NB4 (cell line): ENCODE data around the gene SGCA.

Source experiments
- CTCF ChIP-seq: IDR thresholded peaks from one replicate; pipeline ENCODE4 v1.5.1; 2012; ENCODE audit warnings: low read depth, low read length
- MAX ChIP-seq: IDR thresholded peaks from 2 replicates; pipeline ENCODE4 v1.6.1; 2011; ENCODE audit warnings: low read depth, low read length
- MYC ChIP-seq: IDR thresholded peaks from 2 replicates; pipeline ENCODE4 v1.6.1; 2011; ENCODE audit warnings: low read depth, low read length
- POLR2A ChIP-seq: IDR thresholded peaks from 2 replicates; pipeline ENCODE4 v1.6.1; 2011; ENCODE audit warnings: mild to moderate bottlenecking; ENCODE audit not compliant: insufficient read length; ENCODE audit errors: extremely low read depth

GRCh38 chr17:50165867-50166517 is at the start of gene SGCA:
- no peak for TF ChIP-seq CTCF
- TF ChIP-seq POLR2A: no peak
- no peak for TF ChIP-seq MAX
- TF ChIP-seq MYC: no peak
